Measurements from ENCODE around the gene DPP6.

DNA sequence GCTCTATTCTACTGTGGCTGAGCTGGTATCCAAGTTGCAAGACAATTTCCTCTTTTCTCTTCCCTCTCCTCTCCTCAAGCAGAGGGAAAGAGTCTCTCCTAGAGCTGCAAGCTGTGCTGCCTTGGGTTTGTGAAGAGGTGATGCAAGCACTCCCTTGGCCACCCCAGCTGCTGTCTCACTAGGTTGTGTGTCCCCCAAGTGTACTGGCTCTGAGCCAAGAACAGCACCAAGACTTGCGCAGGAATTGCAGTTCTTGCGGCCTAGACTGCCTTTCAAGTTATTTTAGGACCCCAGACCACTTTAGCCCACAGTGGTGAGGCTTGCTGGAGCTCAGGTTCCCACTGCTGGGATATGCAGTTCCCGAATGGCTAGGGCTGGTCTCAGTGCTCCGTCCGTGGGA lies 411.6 kb downstream of the DPP6 start:
- TF ChIP-seq, protein P1, sequence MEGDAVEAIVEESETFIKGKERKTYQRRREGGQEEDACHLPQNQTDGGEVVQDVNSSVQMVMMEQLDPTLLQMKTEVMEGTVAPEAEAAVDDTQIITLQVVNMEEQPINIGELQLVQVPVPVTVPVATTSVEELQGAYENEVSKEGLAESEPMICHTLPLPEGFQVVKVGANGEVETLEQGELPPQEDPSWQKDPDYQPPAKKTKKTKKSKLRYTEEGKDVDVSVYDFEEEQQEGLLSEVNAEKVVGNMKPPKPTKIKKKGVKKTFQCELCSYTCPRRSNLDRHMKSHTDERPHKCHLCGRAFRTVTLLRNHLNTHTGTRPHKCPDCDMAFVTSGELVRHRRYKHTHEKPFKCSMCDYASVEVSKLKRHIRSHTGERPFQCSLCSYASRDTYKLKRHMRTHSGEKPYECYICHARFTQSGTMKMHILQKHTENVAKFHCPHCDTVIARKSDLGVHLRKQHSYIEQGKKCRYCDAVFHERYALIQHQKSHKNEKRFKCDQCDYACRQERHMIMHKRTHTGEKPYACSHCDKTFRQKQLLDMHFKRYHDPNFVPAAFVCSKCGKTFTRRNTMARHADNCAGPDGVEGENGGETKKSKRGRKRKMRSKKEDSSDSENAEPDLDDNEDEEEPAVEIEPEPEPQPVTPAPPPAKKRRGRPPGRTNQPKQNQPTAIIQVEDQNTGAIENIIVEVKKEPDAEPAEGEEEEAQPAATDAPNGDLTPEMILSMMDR (IDR thresholded peaks at IDR 0.05 in 2 of 3, conservative IDR thresholded peaks at IDR 0.05 in 1 of 3; ENCODE audit: insufficient read depth in 2 of 3, low read depth in 1 of 3, low read length in 3 of 3) = no peak
- TF ChIP-seq NFXL1 (CRISPR knock-in tag; IDR thresholded peaks at IDR 0.05) (no peak), SMAD4 (CRISPR knock-in tag; conservative IDR thresholded peaks at IDR 0.05) (no peak), ZNF121 (CRISPR knock-in tag; conservative IDR thresholded peaks at IDR 0.05) (no peak), ZNF239 (CRISPR knock-in tag; IDR thresholded peaks at IDR 0.05) (no peak), PCBP1 (IDR thresholded peaks at IDR 0.05; ENCODE audit: low read depth, low read length, poor library complexity, severe bottlenecking) (no peak), SIN3A (IDR thresholded peaks at IDR 0.05; ENCODE audit: borderline replicate concordance in 2 of 2, control insufficient read depth in 1 of 2, low read depth in 2 of 2, low read length in 2 of 2) (no peak), ZNF311 (CRISPR knock-in tag; IDR thresholded peaks at IDR 0.05) (no peak), ZNF175 (CRISPR knock-in tag; IDR thresholded peaks at IDR 0.05; ENCODE audit: low read depth) (no peak), ZFX (CRISPR knock-in tag; IDR thresholded peaks at IDR 0.05) (no peak), EZH2 (IDR thresholded peaks at IDR 0.05; ENCODE audit: borderline replicate concordance, low read depth, low read length) (no peak), HNRNPH1 (optimal IDR thresholded peaks at IDR 0.05; ENCODE audit: low read depth, low read length) (no peak)
- TF ChIP-seq, protein P2, sequence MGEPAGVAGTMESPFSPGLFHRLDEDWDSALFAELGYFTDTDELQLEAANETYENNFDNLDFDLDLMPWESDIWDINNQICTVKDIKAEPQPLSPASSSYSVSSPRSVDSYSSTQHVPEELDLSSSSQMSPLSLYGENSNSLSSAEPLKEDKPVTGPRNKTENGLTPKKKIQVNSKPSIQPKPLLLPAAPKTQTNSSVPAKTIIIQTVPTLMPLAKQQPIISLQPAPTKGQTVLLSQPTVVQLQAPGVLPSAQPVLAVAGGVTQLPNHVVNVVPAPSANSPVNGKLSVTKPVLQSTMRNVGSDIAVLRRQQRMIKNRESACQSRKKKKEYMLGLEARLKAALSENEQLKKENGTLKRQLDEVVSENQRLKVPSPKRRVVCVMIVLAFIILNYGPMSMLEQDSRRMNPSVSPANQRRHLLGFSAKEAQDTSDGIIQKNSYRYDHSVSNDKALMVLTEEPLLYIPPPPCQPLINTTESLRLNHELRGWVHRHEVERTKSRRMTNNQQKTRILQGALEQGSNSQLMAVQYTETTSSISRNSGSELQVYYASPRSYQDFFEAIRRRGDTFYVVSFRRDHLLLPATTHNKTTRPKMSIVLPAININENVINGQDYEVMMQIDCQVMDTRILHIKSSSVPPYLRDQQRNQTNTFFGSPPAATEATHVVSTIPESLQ (CRISPR knock-in tag; IDR thresholded peaks at IDR 0.05) = no peak
- TF ChIP-seq, protein P3, sequence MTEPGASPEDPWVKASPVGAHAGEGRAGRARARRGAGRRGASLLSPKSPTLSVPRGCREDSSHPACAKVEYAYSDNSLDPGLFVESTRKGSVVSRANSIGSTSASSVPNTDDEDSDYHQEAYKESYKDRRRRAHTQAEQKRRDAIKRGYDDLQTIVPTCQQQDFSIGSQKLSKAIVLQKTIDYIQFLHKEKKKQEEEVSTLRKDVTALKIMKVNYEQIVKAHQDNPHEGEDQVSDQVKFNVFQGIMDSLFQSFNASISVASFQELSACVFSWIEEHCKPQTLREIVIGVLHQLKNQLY (CRISPR knock-in tag; conservative IDR thresholded peaks at IDR 0.05) = no peak
